H1 (cell line): ENCODE data around the gene FBXL14. TPM values are rescaled to one million over a fixed set of nuclear protein-coding genes. Genes with fewer than 3 reads are reported as not detected.

Experiments used
- CTCF ChIA-PET: fragments of 300-600 bp; sonication (Branson Sonifier 250); formaldehyde crosslinking; loops from one replicate; lab custom pipeline; 2021; ENCODE audit not compliant: partially characterized antibody; lab: Charles Lee
- POLR2A ChIA-PET: fragments of 300-600 bp; sonication (Branson Sonifier 250); formaldehyde crosslinking; loops from one replicate; lab custom pipeline; 2021; ENCODE audit warnings: inconsistent platforms; ENCODE audit not compliant: partially characterized antibody; lab: Charles Lee
- DNase-seq, 2 experiments: peaks; one replicate each; pipeline versions ENCODE4 v3.0.0 to v3.0.0-alpha.2; 2010 to 2022; ENCODE audit warnings: low spot score in 2 of 2, low read depth in 1 of 2, mixed read lengths in 1 of 2
- FAIRE-seq: peaks from 2 replicates; lab custom pipeline; 2011; peaks lifted over from hg19 to GRCh38; lab: Jason Lieb, UNC
- H2AFZ ChIP-seq: 2 replicates; pipeline ENCODE4 v1.8.1; 2012; ENCODE audit warnings: low read length, inconsistent platforms
- H2AK5ac ChIP-seq: 2 replicates; pipeline ENCODE4 v1.6.1; 2013; ENCODE audit warnings: low read depth, low read length
- H2BK120ac ChIP-seq: replicated peaks from 2 replicates; pipeline ENCODE3; 2013; ENCODE audit warnings: low read depth, low read length, inconsistent platforms
- H2BK12ac ChIP-seq: 2 replicates; pipeline ENCODE4 v1.6.1; 2013; ENCODE audit warnings: low read depth, low read length
- H2BK15ac ChIP-seq: 2 replicates; pipeline ENCODE4 v1.6.1; 2013; ENCODE audit warnings: low read length
- H2BK20ac ChIP-seq: 2 replicates; pipeline ENCODE4 v1.6.1; 2013; ENCODE audit warnings: low read length
- H2BK5ac ChIP-seq: 2 replicates; pipeline ENCODE4 v1.6.1; 2013; ENCODE audit warnings: low read depth, low read length
- H3K14ac ChIP-seq: 2 replicates; pipeline ENCODE4 v1.6.1; 2013; ENCODE audit warnings: inconsistent platforms; ENCODE audit not compliant: insufficient read length
- H3K18ac ChIP-seq: 2 replicates; pipeline ENCODE4 v1.6.1; 2013; ENCODE audit warnings: low read length; ENCODE audit errors: extremely low read depth
- H3K23ac ChIP-seq: 2 replicates; pipeline ENCODE4 v1.6.1; 2013; ENCODE audit warnings: inconsistent platforms; ENCODE audit not compliant: insufficient read length
- H3K23me2 ChIP-seq: 2 replicates; pipeline ENCODE4 v1.6.1; 2013; ENCODE audit warnings: low read depth, low read length
- H3K27ac ChIP-seq: 2 replicates; pipeline ENCODE4 v1.6.1; 2011; ENCODE audit warnings: low read depth, low read length, inconsistent platforms
- H3K27me3 ChIP-seq, 4 experiments: replicated peaks in 1 of 4; 1 replicate in 1 of 4; 2 replicates in 3 of 4; pipeline versions ENCODE4 v1.6.1 to v1.8.1; 2011 to 2013; ENCODE audit warnings: low read length in 3 of 4, mild to moderate bottlenecking in 3 of 4, inconsistent platforms in 2 of 4, mixed read lengths in 2 of 4, moderate library complexity in 1 of 4; ENCODE audit not compliant: control insufficient read depth in 3 of 4, insufficient read depth in 3 of 4; ENCODE audit errors: extremely low read depth in 1 of 4
- H3K36me3 ChIP-seq, 4 experiments: 2 replicates each; pipeline versions ENCODE4 v1.6.1 to v1.8.1; 2011 to 2013; ENCODE audit warnings: mild to moderate bottlenecking in 4 of 4, low read length in 3 of 4, moderate library complexity in 2 of 4, control low read depth in 1 of 4, inconsistent platforms in 1 of 4; ENCODE audit not compliant: insufficient read depth in 4 of 4, control insufficient read depth in 2 of 4
- H3K4ac ChIP-seq: replicated peaks from 2 replicates; pipeline ENCODE3; 2013; ENCODE audit warnings: low read length, low read depth, mixed read lengths, inconsistent platforms; ENCODE audit not compliant: insufficient read length
- H3K4me1 ChIP-seq, 4 experiments: replicated peaks in 1 of 4; 1 replicate in 1 of 4; 2 replicates in 3 of 4; pipeline versions ENCODE4 v1.6.1 to v1.8.1; 2011 to 2013; ENCODE audit warnings: low read length in 3 of 4, inconsistent platforms in 2 of 4, mixed read lengths in 1 of 4; ENCODE audit not compliant: insufficient read depth in 4 of 4, control insufficient read depth in 3 of 4
- H3K4me2 ChIP-seq, 2 experiments: 2 replicates each; pipeline versions ENCODE4 v1.6.1 to v1.8.1; 2011 to 2013; ENCODE audit warnings: low read depth in 2 of 2, low read length in 2 of 2, control low read depth in 1 of 2, inconsistent platforms in 1 of 2, mild to moderate bottlenecking in 1 of 2; ENCODE audit not compliant: insufficient read depth in 1 of 2
- H3K4me3 ChIP-seq, 4 experiments: fragments of 200-600, 300-600 bp in 1 of 4; sonication (generic), shearing (Covaris generic), sonication (Bioruptor Twin) in 1 of 4; 2 replicates each; pipeline versions ENCODE4 v1.5.1 to v1.8.1; 2011 to 2016; ENCODE audit warnings: low read length in 4 of 4, low read depth in 3 of 4, control low read depth in 2 of 4, inconsistent platforms in 2 of 4, mild to moderate bottlenecking in 2 of 4, mixed read lengths in 1 of 4, moderate library complexity in 1 of 4; ENCODE audit not compliant: insufficient read depth in 2 of 4; ENCODE audit errors: extremely low read depth in 1 of 4
- H3K56ac ChIP-seq: replicated peaks from 2 replicates; pipeline ENCODE3; 2013; ENCODE audit warnings: low read depth, mild to moderate bottlenecking, mixed read lengths, low read length, inconsistent platforms; ENCODE audit not compliant: insufficient read length
- H3K79me1 ChIP-seq: 2 replicates; pipeline ENCODE4 v1.6.1; 2013; ENCODE audit warnings: low read depth, low read length, control low read depth
- H3K79me2 ChIP-seq, 2 experiments: 2 replicates each; pipeline versions ENCODE4 v1.6.1 to v1.8.1; 2012 to 2013; ENCODE audit warnings: low read length in 2 of 2, mild to moderate bottlenecking in 2 of 2, inconsistent platforms in 1 of 2; ENCODE audit not compliant: insufficient read depth in 2 of 2, control insufficient read depth in 1 of 2
- H3K9ac ChIP-seq, 4 experiments: replicated peaks in 1 of 4; 1 replicate in 1 of 4; 2 replicates in 3 of 4; pipeline versions ENCODE4 v1.6.1 to v1.8.1; 2011 to 2013; ENCODE audit warnings: low read depth in 3 of 4, low read length in 3 of 4, control low read depth in 2 of 4, mild to moderate bottlenecking in 2 of 4, moderate library complexity in 2 of 4, inconsistent platforms in 1 of 4; ENCODE audit errors: extremely low read depth in 1 of 4
- H3K9me3 ChIP-seq, 2 experiments: 2 replicates each; pipeline versions ENCODE4 v1.6.1 to v1.8.1; 2012 to 2013; ENCODE audit warnings: mild to moderate bottlenecking in 2 of 2, moderate library complexity in 2 of 2, control low read depth in 1 of 2, inconsistent platforms in 1 of 2, low read depth in 1 of 2, low read length in 1 of 2, mixed read lengths in 1 of 2; ENCODE audit not compliant: insufficient read depth in 2 of 2
- H4K20me1 ChIP-seq, 2 experiments: replicated peaks in 1 of 2; 2 replicates each; pipeline versions ENCODE3 to v1.8.1; 2011 to 2013; ENCODE audit warnings: inconsistent platforms in 2 of 2, low read length in 2 of 2, mild to moderate bottlenecking in 1 of 2; ENCODE audit not compliant: insufficient read depth in 2 of 2, control insufficient read depth in 1 of 2
- H4K5ac ChIP-seq: 2 replicates; pipeline ENCODE4 v1.6.1; 2013; ENCODE audit warnings: low read length, low read depth, mixed read lengths, inconsistent platforms; ENCODE audit not compliant: insufficient read length
- H4K8ac ChIP-seq: 2 replicates; pipeline ENCODE4 v1.8.0; 2013; ENCODE audit warnings: mild to moderate bottlenecking, moderate library complexity, low read length, inconsistent platforms; ENCODE audit not compliant: insufficient read depth; ENCODE audit errors: extremely low read depth
- H4K91ac ChIP-seq: replicated peaks from 2 replicates; pipeline ENCODE3; 2013; ENCODE audit warnings: low read length, mixed read lengths, inconsistent platforms; ENCODE audit not compliant: insufficient read length
- JUND ChIP-seq: IDR thresholded peaks from 2 replicates; pipeline ENCODE4 v1.6.1; 2011; ENCODE audit warnings: mild to moderate bottlenecking, improper control_type of control experiment, low read length
- WGBS, 2 experiments: shearing (Covaris generic) in 1 of 2; methylation state at CpG; one replicate each; pipeline versions ENCODE4 v1.1.6 to v1.1.7; 2013 to 2015; ENCODE audit warnings: low lambda C conversion rate in 2 of 2, mixed read lengths in 2 of 2, inconsistent platforms in 1 of 2, low coverage in 1 of 2, missing lambda C conversion rate in 1 of 2; ENCODE audit not compliant: insufficient replicate concordance in 2 of 2, insufficient coverage in 1 of 2, insufficient read length in 1 of 2; ENCODE audit errors: extremely low coverage in 1 of 2, missing lambda C conversion rate in 1 of 2; 5-methylcytosine and 5-hydroxymethylcytosine counted together
- polyA plus RNA-seq, 7 experiments: library from polyadenylated mRNA; depleted of rRNA in 3 of 7; stranded (reverse) in 5 of 7; unstranded in 2 of 7; fragments of >200 nt in 5 of 7; fragments of 200-250 nt in 2 of 7; gene quantifications; 1 replicate in 5 of 7; 2 replicates in 1 of 7; 4 replicates in 1 of 7; pipeline versions ENCODE4 v1.2.1 to v1.2.3, GENCODE V29; 2011 to 2013; ENCODE audit warnings: missing spikeins in 2 of 7, mixed read lengths in 2 of 7
- total RNA-seq: library from RNA; stranded (reverse); fragmentation: NEBNext Ultra II Directional; extraction: Animal tissue kit (Norgen Biotek cat#: 25700); gene quantifications from 2 replicates; pipeline ENCODE4 v1.2.1, GENCODE V29; 2021
- TF ChIP-seq, protein P1 (sequence below): IDR thresholded peaks from 2 replicates; pipeline ENCODE4 v1.6.1; 2012; ENCODE audit warnings: inconsistent platforms
- TF ChIP-seq, protein P2 (sequence below): IDR thresholded peaks from 2 replicates; pipeline ENCODE4 v1.6.1; 2012; ENCODE audit warnings: inconsistent platforms

Gene FBXL14
- total and polyA plus RNA-seq, 2 of the 8 experiments (the other 6 are each of a cell fraction or from before 2014, with no cell fraction given) = 5.5 to 9.6 TPM

DNA sequence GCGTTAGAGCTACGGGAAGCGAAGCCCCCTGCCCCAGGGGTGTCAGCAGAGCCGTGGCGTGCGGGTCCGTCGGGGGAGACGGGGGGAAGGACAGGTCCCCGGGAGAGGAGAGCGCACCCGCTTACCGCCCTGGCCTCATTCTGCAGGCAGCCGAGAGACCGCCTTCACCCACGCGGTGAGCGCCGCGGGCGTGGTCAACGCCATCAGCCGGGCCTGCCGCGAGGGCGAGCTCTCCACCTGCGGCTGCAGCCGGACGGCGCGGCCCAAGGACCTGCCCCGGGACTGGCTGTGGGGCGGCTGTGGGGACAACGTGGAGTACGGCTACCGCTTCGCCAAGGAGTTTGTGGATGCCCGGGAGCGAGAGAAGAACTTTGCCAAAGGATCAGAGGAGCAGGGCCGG lies 45.2 kb upstream of the FBXL14 start:
- Histone ChIP-seq H3K27me3 (peaks cover 0 to 18% (median 5%) of the 10 kb centered on the region in 4 experiments; a peak in 5 of 7 replicates), H3K56ac (no peak overlapping the region), H2BK15ac (no peak overlapping the region), H2BK20ac (no peak overlapping the region), H2BK12ac (no peak overlapping the region; the same call in 1 of the 2 replicates), H3K14ac (no peak overlapping the region), H3K4me2 (no peak overlapping the region; a peak in 2 of 4 replicates), H3K4me1 (peaks cover 0 to 8% (median 0%) of the 10 kb centered on the region in 4 experiments; a peak in 2 of 7 replicates), H4K5ac (no peak overlapping the region), H2AFZ (no peak overlapping the region), H4K8ac (peak overlapping the region; percentile 53; the same call in 1 of the 2 replicates), H2AK5ac (no peak overlapping the region), H4K91ac (no peak overlapping the region), H2BK5ac (no peak overlapping the region), H3K9me3 (no peaks in the 10 kb centered on the region), H3K27ac (no peak overlapping the region), H3K18ac (no peak overlapping the region), H3K4me3 (no peak overlapping the region; a peak in 1 of 8 replicates), H3K9ac (no peak overlapping the region), H3K4ac (no peak overlapping the region), H3K23ac (no peak overlapping the region), H2BK120ac (no peak overlapping the region), H3K79me2 (no peaks in the 10 kb centered on the region), H4K20me1 (no peaks in the 10 kb centered on the region), H3K23me2 (no peaks in the 10 kb centered on the region; the same call in 1 of the 2 replicates), H3K36me3 (no peaks in the 10 kb centered on the region), H3K79me1 (no peaks in the 10 kb centered on the region)
- TF ChIP-seq, protein P1, sequence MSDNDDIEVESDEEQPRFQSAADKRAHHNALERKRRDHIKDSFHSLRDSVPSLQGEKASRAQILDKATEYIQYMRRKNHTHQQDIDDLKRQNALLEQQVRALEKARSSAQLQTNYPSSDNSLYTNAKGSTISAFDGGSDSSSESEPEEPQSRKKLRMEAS = peak; percentile 60
- TF ChIP-seq JUND = no peak
- TF ChIP-seq, protein P2, sequence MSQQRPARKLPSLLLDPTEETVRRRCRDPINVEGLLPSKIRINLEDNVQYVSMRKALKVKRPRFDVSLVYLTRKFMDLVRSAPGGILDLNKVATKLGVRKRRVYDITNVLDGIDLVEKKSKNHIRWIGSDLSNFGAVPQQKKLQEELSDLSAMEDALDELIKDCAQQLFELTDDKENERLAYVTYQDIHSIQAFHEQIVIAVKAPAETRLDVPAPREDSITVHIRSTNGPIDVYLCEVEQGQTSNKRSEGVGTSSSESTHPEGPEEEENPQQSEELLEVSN = peak; percentile 41; the same call in 1 of the 2 replicates
- ChIA-PET CTCF (interaction anchor here (1.2 to 4.4 kb wide), 6 partner anchors 9 to 156 kb away, joined by 3 to 28 read pairs (median 4); partner anchors contain the start of gene WNT5B), POLR2A (no interaction called here)
- DNase-seq (no peak), FAIRE-seq (no peak)
- WGBS, 2 experiments = 69% methylated on average over 23 of the region's 40 CpGs; no CpG with 5 or more reads in 1 of the 2 experiments
